ENCODE results near the gene PCDHGA3.
"Not testable (repeated sequence)": the region's sequence is repeated elsewhere in the genome, so short reads cannot be mapped to it uniquely, and the experiment has no call there.

The PCDHGA3 gene

GRCh38 chr5:141383345-141383744 is 39.7 kb downstream of the PCDHGA3 start:
- no peak for DNase-seq

GRCh38 chr5:141384471-141385267 is 41.0 kb downstream of the PCDHGA3 start:
- DNase-seq: no peak

GRCh38 chr5:141387557-141388311 is 44.1 kb downstream of the PCDHGA3 start, which contains the start of gene PCDHGB4:
Gene PCDHGB4 (plus strand): TSS chr5:141387698. CDS start chr5:141387885, 187 bp downstream.
- peak in 1 of 6 experiments; percentile 9 for DNase-seq

- no peak for DNase-seq
These were observed 45.0 kb downstream of the PCDHGA3 start for GRCh38 chr5:141388661-141389060.

GRCh38 chr5:141389153-141390042 is 45.8 kb downstream of the PCDHGA3 start:
- no peak for DNase-seq

- DNase-seq: no peak
These were observed 49.0 kb downstream of the PCDHGA3 start, which contains the start of gene PCDHGA8 for GRCh38 chr5:141392429-141393198. Gene PCDHGA8 (plus strand): TSS chr5:141392633. CDS start chr5:141392814, 181 bp downstream.

- DNase-seq: no peak
These were observed 49.6 kb downstream of the PCDHGA3 start for GRCh38 chr5:141393267-141393666.

- DNase-seq: not testable (repeated sequence)
These were observed 51.0 kb downstream of the PCDHGA3 start for GRCh38 chr5:141394401-141395187.

All from stimulated activated naive CD4-positive, alpha-beta T cell (primary cell).